GM18499 (cell line): Measurements from ENCODE around the gene TP53I13.

ENCODE experiments used
- ATAC-seq: cut with Tn5 transposase; IDR thresholded peaks from one replicate; pipeline ENCODE4 v1.9.1; 2021; ENCODE audit warnings: moderate number of reproducible peaks; ENCODE audit not compliant: insufficient read depth, unreplicated experiment

The TP53I13 gene

GRCh38 chr17:29591146-29591736, 22.7 kb downstream of the TP53I13 start:
- ATAC-seq: no peak

- ATAC-seq: no peak
Observed at GRCh38 chr17:29591737-29592608, 23.5 kb downstream of the TP53I13 start.

GRCh38 chr17:29592850-29593551, 24.5 kb downstream of the TP53I13 start, which contains the start of gene ANKRD13B:
ANKRD13B (plus strand) TSS chr17:29593132; CDS start chr17:29593622, 490 bp downstream.
- no peak for ATAC-seq

- no peak for ATAC-seq
Observed at GRCh38 chr17:29593591-29594518, 25.4 kb downstream of the TP53I13 start.

GRCh38 chr17:29594519-29595090, 26.1 kb downstream of the TP53I13 start:
- no peak for ATAC-seq

GRCh38 chr17:29595107-29595942, 26.8 kb downstream of the TP53I13 start:
- ATAC-seq: no peak

- ATAC-seq: no peak
Observed at GRCh38 chr17:29595943-29596774, 27.7 kb downstream of the TP53I13 start.

GRCh38 chr17:29596811-29597210, 28.3 kb downstream of the TP53I13 start:
- no peak for ATAC-seq

- ATAC-seq: no peak
Observed at GRCh38 chr17:29597361-29598172, 29.1 kb downstream of the TP53I13 start.

GRCh38 chr17:29603109-29603674, 34.7 kb downstream of the TP53I13 start:
- ATAC-seq: no peak

GRCh38 chr17:29607557-29608195, 39.2 kb downstream of the TP53I13 start:
- no peak for ATAC-seq

GRCh38 chr17:29608986-29609385, 40.5 kb downstream of the TP53I13 start:
- ATAC-seq: no peak

GRCh38 chr17:29610395-29610794, 41.9 kb downstream of the TP53I13 start:
- ATAC-seq: no peak

GRCh38 chr17:29611351-29612093, 43.0 kb downstream of the TP53I13 start:
- no peak for ATAC-seq

GRCh38 chr17:29612094-29612403, 43.5 kb downstream of the TP53I13 start:
- ATAC-seq: no peak
